AG09309 (cell line): ENCODE data around the gene IKZF1.

Source experiments
- DNase-seq: peaks from one replicate; pipeline ENCODE4 v3.0.0-alpha.2; 2010; ENCODE audit warnings: low read depth
- H3K4me3 ChIP-seq: 2 replicates; pipeline ENCODE4 v1.5.1; 2011; ENCODE audit warnings: mild to moderate bottlenecking, low read depth, low read length, moderate library complexity; ENCODE audit not compliant: control insufficient read depth
- CTCF ChIP-seq: IDR thresholded peaks from 2 replicates; pipeline ENCODE4 v1.5.1; 2011; ENCODE audit warnings: mild to moderate bottlenecking, low read depth, low read length, inconsistent platforms; ENCODE audit not compliant: insufficient read depth, control insufficient read depth; ENCODE audit errors: missing control alignments

IKZF1 gene

GRCh38 chr7:50292165-50292757 is 12.3 kb upstream of the IKZF1 start:
- no peak for TF ChIP-seq CTCF

GRCh38 chr7:50292763-50293162 is 11.8 kb upstream of the IKZF1 start:
- DNase-seq: no peak
- TF ChIP-seq CTCF: no peak

More at GRCh38 chr7:50292165-50292757, 12.3 kb upstream of the IKZF1 start:
- H3K4me3 ChIP-seq: no peak overlapping the region
- no peak for DNase-seq

GRCh38 chr7:50293509-50294179 is 10.9 kb upstream of the IKZF1 start:
- H3K4me3 ChIP-seq: no peak overlapping the region
- TF ChIP-seq CTCF: no peak
- no peak for DNase-seq

More at GRCh38 chr7:50292763-50293162, 11.8 kb upstream of the IKZF1 start:
- H3K4me3 ChIP-seq: no peak overlapping the region

GRCh38 chr7:50295133-50295532 is 9.4 kb upstream of the IKZF1 start:
- DNase-seq: no peak
- TF ChIP-seq CTCF: no peak
- H3K4me3 ChIP-seq: no peak overlapping the region

- no peak overlapping the region for H3K4me3 ChIP-seq
- TF ChIP-seq CTCF: no peak
- DNase-seq: no peak
Observed at GRCh38 chr7:50296799-50297198, 7.7 kb upstream of the IKZF1 start.

- no peak for TF ChIP-seq CTCF
- H3K4me3 ChIP-seq: no peak overlapping the region
- DNase-seq: no peak
Observed at GRCh38 chr7:50298811-50299562, 5.5 kb upstream of the IKZF1 start.
